UCSD-AML1 (cell line): ENCODE measurements around the gene KIF1C.

Source experiments
- DNase-seq: peaks from one replicate; lab custom pipeline; 2025; ENCODE audit not compliant: unreplicated experiment; lab: John Stamatoyannopoulos, UW

KIF1C gene

GRCh38 chr17:4968486-4969046 is 29.2 kb upstream of the KIF1C start:
- no peak for DNase-seq

- DNase-seq: peak; percentile 29
These were observed 28.7 kb upstream of the KIF1C start for GRCh38 chr17:4969047-4969550.

- no peak for DNase-seq
These were observed 28.1 kb upstream of the KIF1C start for GRCh38 chr17:4969551-4970173.

GRCh38 chr17:4970273-4970672 is 27.5 kb upstream of the KIF1C start:
- DNase-seq: no peak

- DNase-seq: no peak
These were observed 25.9 kb upstream of the KIF1C start for GRCh38 chr17:4971826-4972225.

- no peak for DNase-seq
These were observed 25.4 kb upstream of the KIF1C start for GRCh38 chr17:4972322-4972721.

GRCh38 chr17:4972752-4973151 is 25.0 kb upstream of the KIF1C start:
- no peak for DNase-seq

GRCh38 chr17:4973256-4974114 is 24.3 kb upstream of the KIF1C start:
- DNase-seq: no peak

GRCh38 chr17:4974115-4974670 is 23.6 kb upstream of the KIF1C start:
- no peak for DNase-seq

GRCh38 chr17:4978726-4979125 is 19.0 kb upstream of the KIF1C start:
- DNase-seq: peak; percentile 41

- no peak for DNase-seq
These were observed 17.0 kb upstream of the KIF1C start for GRCh38 chr17:4980644-4981216.

- DNase-seq: no peak
These were observed 15.4 kb upstream of the KIF1C start for GRCh38 chr17:4982305-4982704.

- DNase-seq: peak; percentile 54
These were observed 11.3 kb upstream of the KIF1C start for GRCh38 chr17:4986403-4986802.

GRCh38 chr17:4986951-4987766 is 10.6 kb upstream of the KIF1C start, which contains the start of gene CAMTA2:
CAMTA2 (minus strand) TSS chr17:4987675; CDS start chr17:4986222, 1,453 bp downstream.
- DNase-seq: peak; percentile 96

GRCh38 chr17:4987767-4988567 is 9.8 kb upstream of the KIF1C start:
- DNase-seq: peak; percentile 49

GRCh38 chr17:4994081-4994595 is 3.6 kb upstream of the KIF1C start:
- DNase-seq: no peak

GRCh38 chr17:4998027-4998731 is 429 bp downstream of the KIF1C start:
- DNase-seq: no peak

GRCh38 chr17:4998732-4999429 is 1.1 kb downstream of the KIF1C start:
- no peak for DNase-seq
